NCI-H524 (cell line): Measurements from ENCODE around the gene DMAC2L.
"Not testable (repeated sequence)": the region's sequence is repeated elsewhere in the genome, so short reads cannot be mapped to it uniquely, and the experiment has no call there.

Experiments used
- DNase-seq, 2 experiments: peaks; one replicate each; lab custom pipeline; 2025; lab: John Stamatoyannopoulos, UW

DMAC2L gene

GRCh38 chr14:50355692-50356091 lies 43.6 kb downstream of the DMAC2L start:
- no peak for DNase-seq

DNA sequence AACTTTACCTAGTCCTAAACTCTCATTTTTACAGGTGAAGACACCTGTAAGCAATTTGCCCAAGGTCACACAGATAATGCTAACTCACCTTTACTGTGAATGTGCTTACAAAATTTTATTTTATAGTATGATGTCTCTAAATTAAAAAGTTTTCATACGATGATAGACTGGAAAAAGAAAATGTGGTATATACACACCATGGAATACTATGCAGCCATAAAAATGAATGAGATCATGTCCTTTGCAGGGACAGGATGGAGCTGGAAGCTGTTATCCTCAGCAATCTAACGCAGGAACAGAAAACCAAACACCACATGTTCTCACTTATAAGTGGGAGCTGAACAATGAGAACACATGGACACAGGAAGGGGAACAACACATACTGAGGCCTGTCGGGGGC lies 44.2 kb downstream of the DMAC2L start:
- not testable (repeated sequence) for DNase-seq

DNA sequence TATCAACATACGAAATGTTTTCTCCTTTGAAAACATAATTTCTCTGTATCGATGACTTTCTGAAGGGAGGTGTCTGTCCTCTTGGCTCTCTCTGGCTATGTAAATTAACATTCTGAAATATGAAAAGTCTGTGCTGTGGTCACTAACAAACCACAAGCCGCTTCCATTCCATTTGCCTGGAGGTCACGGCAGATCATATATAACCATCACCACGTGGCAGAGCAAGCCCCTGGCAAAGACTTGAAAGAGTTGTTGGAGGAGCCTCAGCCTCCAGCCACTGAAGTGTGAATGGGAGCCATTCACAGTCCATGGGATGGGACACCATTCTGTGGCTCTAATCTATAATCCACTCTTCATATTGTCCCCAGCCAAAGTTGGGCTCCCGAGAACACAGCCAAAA lies 45.0 kb downstream of the DMAC2L start:
- DNase-seq: no peak

- no peak for DNase-seq
Observed at GRCh38 chr14:50357753-50358395, 45.8 kb downstream of the DMAC2L start.

- no peak for DNase-seq
Observed at GRCh38 chr14:50359631-50360030, 47.5 kb downstream of the DMAC2L start.

- no peak for DNase-seq
Observed at GRCh38 chr14:50360093-50360492, 48.0 kb downstream of the DMAC2L start.

DNA sequence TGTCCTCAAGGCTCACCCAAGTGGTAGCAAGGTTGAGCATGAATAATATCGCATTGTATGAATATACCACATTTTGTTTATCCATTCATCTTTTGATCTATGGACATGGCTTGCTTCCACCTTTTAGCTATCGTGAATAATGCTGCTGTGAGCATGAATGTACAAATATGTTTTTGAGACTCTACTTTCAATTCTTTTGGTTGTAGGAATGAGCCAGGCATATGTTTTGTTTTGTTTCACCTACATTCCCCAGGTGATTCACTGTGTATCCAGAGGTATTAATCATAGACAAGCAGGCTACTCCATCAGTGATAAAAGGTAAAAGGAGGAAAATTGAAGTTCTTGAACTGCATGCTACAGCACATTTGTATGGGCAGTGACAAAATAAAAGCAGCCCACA lies 48.7 kb downstream of the DMAC2L start:
- no peak for DNase-seq

GRCh38 chr14:50361473-50362403 lies 49.6 kb downstream of the DMAC2L start:
- DNase-seq: not testable (repeated sequence)

GRCh38 chr14:50362764-50363713 lies 50.9 kb downstream of the DMAC2L start:
- no peak for DNase-seq

DNA sequence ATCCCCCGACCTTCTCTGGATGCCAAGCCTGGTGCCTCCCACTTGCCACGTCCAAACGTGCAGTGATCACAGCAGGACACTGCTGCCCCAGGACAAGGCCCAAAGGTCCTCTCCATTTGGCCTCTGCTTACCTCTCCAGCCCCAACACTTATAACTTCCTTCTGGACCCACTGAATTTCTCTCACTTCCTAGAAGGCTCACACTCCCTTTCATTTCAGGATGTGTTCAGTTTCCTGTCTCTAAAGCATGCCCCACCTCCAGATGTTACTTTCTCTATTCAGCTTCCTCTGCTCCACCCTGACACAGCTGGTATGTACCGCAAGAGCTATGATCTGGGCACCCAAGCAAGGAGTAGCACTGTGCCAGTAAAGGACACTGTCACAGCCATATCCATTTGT lies 51.6 kb downstream of the DMAC2L start:
- no peak for DNase-seq

DNA sequence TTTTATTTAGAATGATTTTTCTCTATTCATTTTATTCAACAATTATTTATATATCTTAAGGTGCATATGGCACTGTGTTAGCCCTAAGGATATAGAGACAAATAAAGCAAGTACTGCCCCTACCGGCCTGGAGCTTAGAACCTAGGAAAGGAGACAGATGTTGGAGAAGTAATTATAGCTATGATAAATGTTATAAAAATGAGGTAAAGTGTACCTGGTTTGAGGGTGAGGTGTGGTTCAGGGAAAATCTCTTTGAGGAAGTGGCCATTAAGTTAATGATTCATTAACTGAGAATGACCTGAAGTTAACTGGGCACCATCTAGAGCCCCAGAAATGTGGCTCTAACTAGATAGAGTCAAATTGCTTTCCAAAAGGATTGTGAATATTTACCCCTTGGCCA lies 52.7 kb downstream of the DMAC2L start:
- DNase-seq: no peak

DNA sequence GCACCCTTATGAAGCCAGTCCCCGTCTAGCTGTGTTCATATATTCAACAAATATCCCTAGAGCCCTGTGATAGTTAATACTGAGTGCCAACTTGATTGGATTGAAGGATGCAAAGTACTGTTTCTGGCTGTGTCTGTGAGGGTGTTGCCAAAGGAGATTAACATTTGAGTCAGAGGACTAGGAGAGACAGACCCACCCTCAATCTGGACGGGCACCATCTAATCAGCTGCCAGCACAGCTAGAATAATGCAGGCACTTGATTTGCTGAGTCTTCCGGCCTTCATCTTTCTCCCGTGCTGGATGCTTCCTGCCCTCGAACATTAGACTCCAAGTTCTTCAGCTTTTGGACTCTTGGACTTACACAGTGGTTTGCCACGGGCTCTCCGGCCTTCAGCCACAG lies 53.4 kb downstream of the DMAC2L start:
- DNase-seq: peak; percentile 47 to 81

- no peak for DNase-seq
Observed at GRCh38 chr14:50366115-50366514, 54.0 kb downstream of the DMAC2L start.

GRCh38 chr14:50366589-50366988 lies 54.5 kb downstream of the DMAC2L start:
- no peak for DNase-seq

DNA sequence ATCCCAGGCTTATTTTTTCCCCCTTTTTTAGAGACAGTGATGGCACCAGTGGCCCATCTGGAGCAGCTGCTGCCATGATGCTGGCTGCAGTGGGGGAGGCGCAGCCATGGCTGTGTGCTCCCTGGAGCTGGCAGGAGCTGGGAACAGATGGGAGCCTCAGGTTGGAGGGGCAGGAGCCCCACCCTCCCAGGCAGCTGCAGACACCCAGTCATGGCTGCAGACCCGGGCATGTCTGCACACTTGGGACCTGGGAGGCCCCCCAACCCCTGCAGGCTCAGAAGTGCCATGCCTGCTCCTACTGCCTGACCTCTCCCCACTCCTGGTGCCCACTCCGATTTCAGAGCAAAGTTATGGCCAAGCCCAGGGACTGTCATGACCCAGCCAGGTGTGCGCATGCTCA lies 59.4 kb downstream of the DMAC2L start:
- peak; percentile 95 to 98 for DNase-seq

DNA sequence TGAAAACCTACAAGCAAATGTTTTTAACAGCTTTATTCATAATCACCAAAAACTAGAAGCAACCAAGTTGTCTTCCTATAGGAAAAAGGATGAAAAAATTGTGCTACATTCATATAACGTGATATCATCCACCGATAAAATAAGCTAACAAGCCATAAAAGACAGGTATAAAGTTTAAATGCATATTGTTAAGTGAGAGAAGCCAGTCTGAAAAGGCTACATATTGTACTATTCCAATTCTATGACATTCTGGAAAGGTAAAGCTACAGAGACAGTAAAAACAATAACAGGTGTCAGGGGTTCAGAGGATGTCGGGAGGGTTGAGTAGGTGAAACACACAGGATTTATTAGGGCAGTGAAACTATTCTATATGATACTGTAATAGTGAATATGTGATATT lies 61.8 kb downstream of the DMAC2L start:
- no peak for DNase-seq

- no peak for DNase-seq
Observed at GRCh38 chr14:50375760-50376159, 63.6 kb downstream of the DMAC2L start.
